DMS153 (cell line): Measurements from ENCODE around the gene APP.

Experiments used
- DNase-seq: peaks from one replicate; lab custom pipeline; 2025; lab: John Stamatoyannopoulos, UW

APP gene

GRCh38 chr21:25863031-25863430 is 307.5 kb downstream of the APP start:
- no peak for DNase-seq

- DNase-seq, result no peak
Observed at GRCh38 chr21:25862596-25862995, 308.0 kb downstream of the APP start.

- DNase-seq, result no peak
Observed at GRCh38 chr21:25862112-25862511, 308.5 kb downstream of the APP start.

GRCh38 chr21:25859235-25859929 is 311.2 kb downstream of the APP start:
- DNase-seq, result no peak

GRCh38 chr21:25858325-25858724 is 312.2 kb downstream of the APP start:
- no peak for DNase-seq

- no peak for DNase-seq
Observed at GRCh38 chr21:25857308-25858074, 313.1 kb downstream of the APP start.

- DNase-seq, result no peak
Observed at GRCh38 chr21:25855576-25855975, 315.0 kb downstream of the APP start.

GRCh38 chr21:25850126-25850842 is 320.3 kb downstream of the APP start:
- no peak for DNase-seq

- no peak for DNase-seq
Observed at GRCh38 chr21:25848309-25848708, 322.3 kb downstream of the APP start.

- DNase-seq, result no peak
Observed at GRCh38 chr21:25845729-25846256, 324.8 kb downstream of the APP start.

GRCh38 chr21:25842925-25843324 is 327.6 kb downstream of the APP start:
- no peak for DNase-seq

GRCh38 chr21:25838809-25839208 is 331.8 kb downstream of the APP start:
- no peak for DNase-seq

- DNase-seq, result no peak
Observed at GRCh38 chr21:25837533-25838265, 332.9 kb downstream of the APP start.

- no peak for DNase-seq
Observed at GRCh38 chr21:25836396-25836795, 334.2 kb downstream of the APP start.

- DNase-seq, result no peak
Observed at GRCh38 chr21:25834381-25834780, 336.2 kb downstream of the APP start.

- no peak for DNase-seq
Observed at GRCh38 chr21:25831300-25831960, 339.1 kb downstream of the APP start.
